HG03342 (cell line): ENCODE measurements around the gene SLC24A3.
"Not testable (repeated sequence)": the region's sequence is repeated elsewhere in the genome, so short reads cannot be mapped to it uniquely, and the experiment has no call there.

ENCODE experiments used
- ATAC-seq: cut with Tn5 transposase; IDR thresholded peaks from one replicate; pipeline ENCODE4 v1.9.1; 2021; ENCODE audit warnings: mild to moderate bottlenecking, moderate library complexity; ENCODE audit not compliant: unreplicated experiment

SLC24A3 gene

GRCh38 chr20:19659448-19659847, 447.0 kb downstream of the SLC24A3 start:
- ATAC-seq: no peak

GRCh38 chr20:19660808-19661378, 448.5 kb downstream of the SLC24A3 start:
- no peak for ATAC-seq

- ATAC-seq: no peak
Measured at GRCh38 chr20:19661717-19662636, 449.5 kb downstream of the SLC24A3 start.

GRCh38 chr20:19662637-19662995, 450.2 kb downstream of the SLC24A3 start:
- ATAC-seq: no peak

DNA sequence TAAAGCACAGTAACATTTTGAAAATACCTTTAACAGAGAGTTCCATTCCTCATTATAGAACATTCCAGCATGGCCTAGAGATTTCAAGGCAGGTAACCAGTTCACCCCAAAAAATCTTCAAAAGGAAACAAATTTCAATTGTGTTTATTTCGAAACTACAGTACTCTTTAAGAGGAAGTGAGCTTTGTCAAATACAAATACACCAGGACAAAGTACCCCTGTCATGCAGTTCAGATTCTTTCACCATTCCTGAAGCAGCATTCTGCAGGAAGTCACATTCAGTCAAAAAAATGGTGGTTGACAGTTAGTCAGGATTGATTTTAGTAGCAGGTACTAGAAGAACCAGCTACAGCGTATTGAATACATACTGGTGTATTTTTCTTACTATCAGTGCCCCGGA, 456.0 kb downstream of the SLC24A3 start:
- ATAC-seq: no peak

GRCh38 chr20:19670829-19671228, 458.4 kb downstream of the SLC24A3 start:
- no peak for ATAC-seq

GRCh38 chr20:19671374-19671773, 458.9 kb downstream of the SLC24A3 start:
- ATAC-seq: no peak

DNA sequence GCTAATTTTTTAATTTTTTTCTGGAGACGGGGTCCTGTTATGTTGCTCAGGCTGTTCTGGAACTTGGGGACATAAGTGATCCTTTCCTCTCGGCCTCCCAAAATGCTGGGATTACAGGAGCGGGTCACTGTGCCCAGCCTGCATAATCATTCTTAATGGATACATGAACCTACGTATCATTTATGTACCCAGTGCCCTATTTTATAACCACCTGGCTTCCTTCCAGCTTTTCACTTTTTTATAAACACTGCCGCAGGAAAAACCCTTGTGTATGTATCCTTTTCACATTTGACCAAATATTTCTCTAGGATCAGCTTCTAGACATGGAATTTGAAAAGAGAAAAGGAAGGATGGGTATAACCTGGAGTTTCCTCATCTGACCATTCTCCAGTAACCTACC, 460.1 kb downstream of the SLC24A3 start:
- no peak for ATAC-seq

GRCh38 chr20:19673575-19673974, 461.1 kb downstream of the SLC24A3 start:
- ATAC-seq: no peak

DNA sequence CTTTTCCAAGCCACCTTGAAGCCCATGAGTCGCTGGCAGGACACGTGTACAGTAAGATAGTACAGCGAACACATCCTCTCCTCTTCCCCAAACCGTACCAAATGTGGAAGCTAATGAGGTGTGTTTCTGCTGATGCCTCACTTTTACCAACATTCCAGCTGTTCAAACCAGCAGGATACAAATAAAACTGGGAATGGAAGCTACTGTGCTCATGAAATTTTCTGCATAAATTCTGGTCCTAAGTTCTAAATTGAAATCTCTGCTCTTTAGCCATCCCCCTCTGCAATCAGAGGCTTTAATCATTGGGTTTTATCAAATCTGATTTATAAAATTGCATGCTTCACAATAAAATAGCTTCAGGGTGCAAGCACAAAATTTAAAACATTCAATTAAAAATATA, 463.8 kb downstream of the SLC24A3 start:
- no peak for ATAC-seq

DNA sequence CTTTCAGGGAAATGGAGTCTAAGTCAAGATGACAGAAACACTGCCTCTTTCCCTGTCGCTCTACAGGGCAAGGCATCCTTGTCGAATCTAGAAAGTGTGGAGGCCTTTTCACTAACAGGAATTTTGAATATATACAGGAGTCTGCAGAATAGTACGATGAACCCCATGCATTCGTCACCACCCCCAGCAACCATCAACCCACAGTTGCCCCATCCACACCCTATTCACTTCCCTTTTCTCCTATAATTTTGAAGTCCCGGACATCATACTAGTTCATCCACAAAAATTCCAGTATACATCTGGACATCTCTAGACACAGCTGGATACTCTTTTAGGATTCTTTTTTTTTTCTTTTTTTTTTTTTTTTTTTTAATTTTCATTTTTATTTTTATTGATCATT, 464.9 kb downstream of the SLC24A3 start:
- ATAC-seq: no peak

GRCh38 chr20:19678591-19678990, 466.1 kb downstream of the SLC24A3 start:
- ATAC-seq: not testable (repeated sequence)

DNA sequence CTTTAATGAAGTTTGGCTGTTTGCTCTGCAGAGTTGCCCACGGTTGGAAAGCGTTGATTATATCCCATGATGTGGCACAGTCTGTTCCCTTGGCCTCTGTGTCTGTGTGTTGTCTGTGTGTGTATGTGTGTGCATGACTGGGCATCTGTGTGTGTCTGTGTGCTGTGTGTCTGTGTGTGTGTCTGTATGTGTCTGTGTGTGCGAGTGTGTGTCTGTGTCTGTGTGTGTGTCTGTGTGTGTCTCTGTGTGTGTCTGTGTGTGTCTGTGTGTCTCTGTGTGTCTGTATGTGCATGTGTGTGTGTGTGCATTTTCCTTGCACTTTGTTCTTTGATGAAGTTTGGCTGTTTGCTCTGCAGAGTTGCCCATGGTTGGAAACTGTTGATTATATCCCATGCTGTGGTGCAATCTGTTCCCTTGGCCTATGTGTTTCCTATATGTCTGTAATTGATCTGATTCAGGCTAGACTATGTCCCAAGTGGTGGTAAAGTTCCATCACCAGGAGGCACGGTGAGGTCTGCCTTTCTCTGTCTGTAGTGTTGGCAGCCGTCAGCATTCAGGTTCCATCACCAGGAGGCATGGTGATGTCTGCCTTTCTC, 467.6 kb downstream of the SLC24A3 start:
- no peak for ATAC-seq

DNA sequence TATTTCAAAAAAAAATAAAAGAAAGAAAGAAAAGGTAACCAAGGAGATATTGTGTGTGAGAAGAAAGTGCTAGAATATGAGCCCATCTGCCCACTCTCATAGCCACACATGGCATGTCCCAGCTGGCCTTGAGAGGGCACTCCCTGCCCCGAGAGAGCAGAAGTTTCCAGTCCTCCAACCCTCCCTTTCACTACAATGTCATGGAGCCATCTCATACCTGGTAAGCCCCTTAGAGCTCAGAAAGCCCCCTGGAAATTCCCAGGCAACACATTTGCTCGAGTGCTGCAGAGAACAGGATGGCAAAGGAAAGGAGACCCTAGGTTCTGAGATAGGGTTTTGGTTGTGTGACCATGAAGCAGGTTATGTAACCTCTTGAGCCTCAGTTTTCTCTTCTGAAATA, 469.8 kb downstream of the SLC24A3 start:
- ATAC-seq: no peak

GRCh38 chr20:19683188-19683587, 470.7 kb downstream of the SLC24A3 start:
- no peak for ATAC-seq

- ATAC-seq: no peak
Measured at GRCh38 chr20:19683822-19684221, 471.4 kb downstream of the SLC24A3 start.

DNA sequence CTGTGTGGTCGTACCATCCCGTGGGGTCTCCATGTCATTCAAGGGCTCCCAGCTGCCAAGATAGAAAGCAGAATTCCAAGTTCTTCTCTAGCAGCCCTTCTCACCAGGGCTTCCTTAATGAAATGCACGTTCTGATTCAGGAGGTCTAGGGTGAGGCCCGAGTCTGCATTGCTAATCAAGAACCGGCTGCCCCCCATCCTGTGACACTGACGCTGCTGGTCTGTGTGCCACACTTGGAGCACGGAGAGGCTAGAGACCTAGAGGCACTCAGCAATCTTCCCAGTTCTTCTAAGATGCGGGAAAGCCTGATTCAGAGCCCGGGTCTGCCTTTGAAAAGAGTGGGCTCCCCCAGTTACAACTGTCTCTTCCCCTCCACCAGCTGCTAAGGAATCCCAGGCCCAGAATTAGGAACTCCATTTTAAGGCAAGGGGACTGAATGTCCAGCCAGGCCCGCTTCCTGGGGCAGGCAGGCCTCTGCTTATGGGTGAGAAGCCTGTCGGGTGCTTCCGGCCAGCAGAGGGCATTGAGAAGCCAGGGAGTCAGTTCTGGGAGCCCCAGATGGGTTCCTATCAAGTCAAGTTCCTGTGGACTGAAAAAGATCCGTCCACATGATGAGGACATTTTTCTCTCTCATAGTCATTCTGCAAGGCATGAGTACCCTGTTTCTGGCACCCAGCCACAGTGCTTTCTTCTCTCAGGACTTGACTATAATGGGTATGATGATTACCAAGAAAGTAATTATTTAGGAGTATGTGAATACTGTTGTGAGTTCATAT, 475.8 kb downstream of the SLC24A3 start:
- ATAC-seq: no peak

DNA sequence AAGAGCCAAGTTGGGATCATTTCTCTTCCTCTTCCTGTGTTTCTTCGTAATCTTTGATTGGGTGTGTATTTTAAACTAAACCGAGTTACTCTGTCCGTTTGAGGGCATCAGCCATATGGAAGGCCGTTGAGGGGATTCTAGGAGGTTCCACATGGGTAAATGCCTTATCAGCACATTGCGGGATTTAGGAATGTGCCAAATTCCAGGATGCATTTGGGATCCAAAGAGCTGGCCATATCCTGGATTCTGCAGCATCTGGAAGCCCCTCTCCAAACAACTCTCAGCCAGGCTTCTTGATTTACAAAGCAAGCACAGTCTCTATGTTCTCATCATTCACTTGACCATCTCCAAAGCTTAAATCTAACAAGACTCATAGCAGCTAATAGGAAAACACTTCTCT, 478.0 kb downstream of the SLC24A3 start:
- no peak for ATAC-seq

DNA sequence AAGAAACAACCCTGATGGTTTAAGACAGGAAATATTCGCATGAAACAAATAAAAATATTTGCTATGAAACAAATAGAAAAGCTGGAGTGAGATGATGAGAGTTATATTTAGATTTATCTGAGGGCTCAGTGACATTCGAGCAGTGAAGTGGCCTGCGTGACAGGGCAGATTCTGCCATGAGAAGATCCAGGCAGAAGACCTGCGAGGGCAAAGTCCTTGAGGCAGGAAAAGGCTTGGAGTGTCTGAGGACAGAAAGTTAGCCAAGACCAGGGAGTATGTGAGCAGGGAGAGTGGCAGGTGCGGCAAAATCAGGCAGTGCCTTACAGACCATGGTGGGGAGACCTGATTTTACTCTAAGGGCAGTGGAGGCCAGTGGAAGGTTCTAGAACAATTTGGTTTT, 478.7 kb downstream of the SLC24A3 start:
- no peak for ATAC-seq

DNA sequence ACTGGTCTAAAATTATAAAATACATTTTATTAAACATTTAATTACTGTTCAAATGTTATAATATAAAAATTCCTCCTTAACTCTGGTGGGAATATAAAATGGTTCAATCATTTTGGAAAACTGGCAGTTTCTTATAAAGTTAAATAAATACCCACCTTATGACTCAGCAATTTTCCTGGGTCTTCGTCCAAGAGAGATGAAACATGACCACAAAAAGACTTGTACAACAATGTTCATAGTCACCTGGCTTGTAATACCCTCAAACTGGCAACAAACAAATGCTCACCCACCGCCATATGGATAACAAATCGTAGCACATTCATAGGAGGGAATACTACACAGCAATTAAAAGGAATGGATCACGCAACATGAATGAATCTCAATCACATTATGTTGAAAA, 479.7 kb downstream of the SLC24A3 start:
- ATAC-seq: no peak

DNA sequence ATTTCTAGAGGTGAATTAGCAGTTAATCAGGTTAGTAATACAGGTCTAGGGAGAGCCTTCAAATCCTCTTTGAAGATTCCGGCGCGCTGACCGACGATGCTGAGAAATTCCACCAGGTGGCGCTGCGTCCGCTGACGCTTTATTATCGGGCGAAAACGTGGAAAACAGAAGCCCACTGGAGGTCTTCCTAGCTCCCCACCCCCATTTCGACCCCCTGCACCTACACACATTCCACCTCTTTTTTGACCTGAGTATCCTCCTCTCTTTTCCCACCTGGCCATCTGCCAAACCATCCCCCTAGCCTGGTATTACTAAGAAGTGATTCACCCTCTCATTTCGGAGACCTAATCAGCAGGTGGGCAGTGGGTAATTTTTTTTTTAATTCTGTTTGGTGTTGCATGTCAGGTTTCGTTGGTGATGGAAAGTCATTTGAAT, 480.3 kb downstream of the SLC24A3 start:
- ATAC-seq: no peak
